Tibial artery (tissue), 4 donors: Measurements from ENCODE around the gene NISCH.

Source experiments
- DNase-seq, 2 donors: peaks; one replicate each; pipeline ENCODE4 v3.0.0-alpha.2; 2019
- H3K27ac ChIP-seq, 2 donors: fragments of 200-600 bp; sonication (generic) in 1 of 2; 1 replicate in 1 of 2; 2 replicates in 1 of 2; pipeline ENCODE4 v1.5.1; 2018 to 2019; ENCODE audit warnings: mild to moderate bottlenecking in 1 of 2
- H3K27me3 ChIP-seq, 2 donors: fragments of 200-600 bp; sonication (generic) in 1 of 2; one replicate each; pipeline versions ENCODE4 v1.5.1 to v1.6.0; 2016 to 2019
- H3K36me3 ChIP-seq, 3 donors: fragments of 200-600 bp; sonication (generic) in 2 of 3; one replicate each; pipeline ENCODE4 v1.5.1; 2016 to 2019; ENCODE audit warnings: mild to moderate bottlenecking in 2 of 3
- H3K4me1 ChIP-seq, 4 donors: fragments of 200-600 bp; sonication (generic) in 2 of 4; 1 replicate in 3 of 4; 2 replicates in 1 of 4; pipeline ENCODE4 v1.5.1; 2016 to 2019
- H3K4me3 ChIP-seq, 2 donors: fragments of 200-600 bp; sonication (generic) in 1 of 2; 1 replicate in 1 of 2; 2 replicates in 1 of 2; pipeline ENCODE4 v1.5.1; 2018 to 2019; ENCODE audit warnings: mild to moderate bottlenecking in 2 of 2
- H3K9me3 ChIP-seq, 3 donors: fragments of 200-600 bp; sonication (generic) in 1 of 3; one replicate each; pipeline ENCODE4 v1.5.1; 2016 to 2019
- intact Hi-C: fragments of 100-400 bp; cut with DNase I; formaldehyde crosslinking; loops from one replicate; pipeline ENCODE4 v1.15.0; 2023; ENCODE audit warnings: low total_unique reads
- TF ChIP-seq, protein P1 (sequence below), 2 experiments: fragments of 200-600 bp in 1 of 2; fragments of 450-650 bp in 1 of 2; IDR thresholded peaks; one replicate each; pipeline ENCODE4 v1.5.1; 2017 to 2019; ENCODE audit warnings: antibody characterized with exemption in 2 of 2, mild to moderate bottlenecking in 1 of 2, moderate library complexity in 1 of 2

The NISCH gene

DNA sequence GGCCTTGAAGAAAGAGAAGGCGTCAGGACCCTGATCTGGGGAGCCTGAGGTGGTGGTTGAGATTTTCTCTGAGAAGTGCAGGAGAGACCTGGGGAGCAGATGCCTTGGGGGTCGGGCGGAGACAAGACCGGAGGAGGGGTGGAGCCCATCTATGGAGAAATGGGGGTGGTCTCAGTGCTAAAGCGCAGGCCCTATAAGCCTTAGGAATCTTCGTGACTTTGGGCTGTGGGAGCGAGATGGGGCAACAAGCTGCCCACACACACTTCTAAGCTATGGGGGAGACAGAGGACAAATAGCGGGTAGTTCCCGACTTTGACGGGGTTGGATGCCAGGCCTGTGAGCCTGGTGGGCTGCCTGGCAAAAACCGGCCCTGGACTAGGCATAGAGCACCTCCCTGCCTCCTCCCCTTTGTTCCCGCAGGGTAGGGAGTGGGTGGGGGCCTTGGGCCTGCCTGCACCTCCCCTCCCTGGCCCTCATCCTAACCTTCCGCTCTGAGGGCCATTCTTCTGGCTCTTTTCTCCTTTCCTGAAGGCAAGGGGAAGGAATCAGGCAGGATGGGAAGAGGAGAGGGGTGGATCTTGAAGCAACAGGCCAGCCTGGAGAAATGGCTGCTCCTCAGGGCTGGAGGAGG lies 880 bp downstream of the NISCH start:
- intact Hi-C loops, result loop anchor here (10.0 kb wide), 1 partner anchor 229 kb away; the partner anchor contains the start of genes GNL3 and PBRM1
- DNase-seq, result peak; percentile 48 to 80
- Histone ChIP-seq H3K4me3 (peak overlapping the region; percentile 79 to 83), H3K27me3 (no peaks in the 10 kb centered on the region), H3K4me1 (peaks cover 0 to 31% (median 27%) of the 10 kb centered on the region in 4 donors), H3K27ac (peak overlapping the region; percentile 91 to 92), H3K9me3 (no peaks in the 10 kb centered on the region), H3K36me3 (peaks cover 14 to 40% (median 27%) of the 10 kb centered on the region in 3 donors)
- TF ChIP-seq, protein P1, sequence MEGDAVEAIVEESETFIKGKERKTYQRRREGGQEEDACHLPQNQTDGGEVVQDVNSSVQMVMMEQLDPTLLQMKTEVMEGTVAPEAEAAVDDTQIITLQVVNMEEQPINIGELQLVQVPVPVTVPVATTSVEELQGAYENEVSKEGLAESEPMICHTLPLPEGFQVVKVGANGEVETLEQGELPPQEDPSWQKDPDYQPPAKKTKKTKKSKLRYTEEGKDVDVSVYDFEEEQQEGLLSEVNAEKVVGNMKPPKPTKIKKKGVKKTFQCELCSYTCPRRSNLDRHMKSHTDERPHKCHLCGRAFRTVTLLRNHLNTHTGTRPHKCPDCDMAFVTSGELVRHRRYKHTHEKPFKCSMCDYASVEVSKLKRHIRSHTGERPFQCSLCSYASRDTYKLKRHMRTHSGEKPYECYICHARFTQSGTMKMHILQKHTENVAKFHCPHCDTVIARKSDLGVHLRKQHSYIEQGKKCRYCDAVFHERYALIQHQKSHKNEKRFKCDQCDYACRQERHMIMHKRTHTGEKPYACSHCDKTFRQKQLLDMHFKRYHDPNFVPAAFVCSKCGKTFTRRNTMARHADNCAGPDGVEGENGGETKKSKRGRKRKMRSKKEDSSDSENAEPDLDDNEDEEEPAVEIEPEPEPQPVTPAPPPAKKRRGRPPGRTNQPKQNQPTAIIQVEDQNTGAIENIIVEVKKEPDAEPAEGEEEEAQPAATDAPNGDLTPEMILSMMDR (IDR thresholded peaks at IDR 0.05), result no peak

DNA sequence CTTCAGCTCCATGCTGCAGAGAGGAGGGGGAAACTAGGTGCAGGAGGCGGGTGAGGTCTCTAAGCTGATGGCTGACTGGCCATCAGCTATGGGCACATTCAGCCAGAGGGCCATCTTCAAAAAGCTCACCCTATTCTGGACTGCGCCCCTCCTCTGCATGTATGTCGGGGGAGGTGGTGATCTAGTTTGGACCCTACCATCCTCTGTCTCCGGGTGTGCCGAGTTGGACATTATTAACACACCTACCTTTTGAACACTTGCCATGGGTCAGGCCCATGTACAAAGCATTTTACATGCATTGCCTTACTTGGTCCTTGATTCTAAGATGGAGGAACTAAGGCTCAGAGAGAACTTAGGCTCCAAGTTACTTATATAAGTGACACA lies 1.4 kb downstream of the NISCH start:
- H3K4me3 ChIP-seq, result peak overlapping the region; percentile 79 to 83
- intact Hi-C loops, result loop anchor here (10.0 kb wide), 1 partner anchor 228 kb away; the partner anchor contains the start of genes GNL3 and PBRM1

DNA sequence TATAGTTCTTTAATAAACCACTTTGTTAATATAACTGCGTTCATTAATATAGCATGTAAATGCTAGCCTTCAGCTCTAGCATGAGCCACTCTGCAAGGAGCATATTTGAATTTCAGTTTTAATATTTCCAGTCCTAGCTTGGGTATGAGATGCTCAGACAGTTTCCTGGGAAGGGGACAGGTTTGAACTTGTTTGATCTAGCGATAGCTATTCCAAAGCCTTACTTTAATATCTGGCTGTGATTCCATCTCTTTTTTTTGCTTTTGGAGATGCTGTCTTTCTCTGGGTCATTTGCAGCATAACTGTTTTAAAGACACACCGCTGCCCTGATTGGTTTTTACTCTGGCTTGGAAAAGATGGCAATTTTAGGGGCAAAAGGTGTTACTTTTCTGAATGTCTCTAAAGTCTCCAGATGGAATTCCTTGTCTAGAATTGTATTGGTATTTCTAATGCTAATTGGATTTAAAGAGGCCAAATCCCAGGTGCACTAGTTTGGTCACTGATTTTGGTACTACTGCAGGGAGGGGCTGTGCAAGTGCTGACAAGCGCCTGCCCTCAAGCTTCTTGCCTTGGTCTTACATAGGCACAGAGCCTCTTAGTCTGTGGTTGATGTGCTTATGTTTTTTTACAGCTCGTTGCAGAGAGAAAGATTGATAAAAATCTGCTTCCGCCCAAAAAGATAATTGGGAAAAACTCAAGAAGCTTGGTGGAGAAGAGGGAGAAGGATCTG lies 2.8 kb downstream of the NISCH start:
- peaks cover 21 to 57% (median 27%) of the 10 kb centered on the region in 3 donors for H3K36me3 ChIP-seq
- no peak overlapping the region for H3K27ac ChIP-seq
- peaks cover 0 to 28% (median 27%) of the 10 kb centered on the region in 4 donors for H3K4me1 ChIP-seq
- H3K9me3 ChIP-seq, result no peaks in the 10 kb centered on the region
- intact Hi-C loops, result loop anchor here (10.0 kb wide), 1 partner anchor 227 kb away; the partner anchor contains the start of genes GNL3 and PBRM1
- no peak overlapping the region for H3K4me3 ChIP-seq
- H3K27me3 ChIP-seq, result no peaks in the 10 kb centered on the region
- TF ChIP-seq, protein P1 (IDR thresholded peaks at IDR 0.05), result no peak
- DNase-seq, result no peak

More for the DNA sequence above, 1.4 kb downstream of the NISCH start:
- no peaks in the 10 kb centered on the region for H3K9me3 ChIP-seq
- no peaks in the 10 kb centered on the region for H3K27me3 ChIP-seq
- no peak for DNase-seq
- TF ChIP-seq, protein P1 (IDR thresholded peaks at IDR 0.05), result no peak
- H3K4me1 ChIP-seq, result peaks cover 0 to 31% (median 27%) of the 10 kb centered on the region in 4 donors
- H3K27ac ChIP-seq, result peak overlapping the region; percentile 91 to 92
- H3K36me3 ChIP-seq, result peaks cover 19 to 45% (median 27%) of the 10 kb centered on the region in 3 donors

DNA sequence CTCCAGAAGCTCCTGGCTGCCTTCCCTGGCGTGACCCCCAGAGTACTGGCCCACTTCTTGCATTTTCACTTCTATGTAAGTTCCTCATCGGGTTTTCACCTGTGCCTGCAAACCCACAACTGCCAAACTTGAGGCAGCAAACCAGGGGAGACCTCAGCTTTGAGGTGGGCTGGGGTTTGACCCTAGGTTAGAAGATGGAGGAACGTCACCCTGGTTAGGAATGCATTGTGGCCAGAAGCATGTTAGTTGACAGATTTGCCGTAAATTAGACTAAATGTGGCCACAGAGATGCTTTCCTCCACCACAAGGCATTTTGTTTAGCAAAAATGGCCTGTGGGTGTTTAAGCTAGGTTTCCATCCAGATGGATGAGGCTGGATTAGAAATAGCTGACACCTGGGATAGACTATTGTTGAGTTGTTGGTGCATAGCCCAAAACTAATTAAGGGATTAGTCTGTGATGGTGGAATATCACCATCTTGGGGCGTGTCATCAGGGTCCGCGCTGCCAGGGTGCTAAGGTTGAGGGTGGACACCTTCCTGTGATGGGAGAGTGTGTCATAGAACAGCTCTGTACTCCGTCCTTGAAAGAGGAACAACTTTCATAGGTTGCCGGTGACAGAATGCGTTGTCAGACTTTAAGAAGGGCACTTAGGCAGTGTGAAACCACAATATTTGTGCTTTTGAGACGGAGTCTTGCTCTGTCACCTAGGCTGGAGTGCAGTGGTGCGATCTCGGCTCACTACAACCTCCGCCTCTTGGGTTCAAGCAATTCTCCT lies 3.6 kb downstream of the NISCH start:
- Histone ChIP-seq H3K27ac (no peak overlapping the region), H3K9me3 (no peaks in the 10 kb centered on the region), H3K4me3 (no peak overlapping the region), H3K36me3 (peaks cover 22 to 62% (median 27%) of the 10 kb centered on the region in 3 donors), H3K27me3 (no peaks in the 10 kb centered on the region), H3K4me1 (peaks cover 0 to 26% (median 22%) of the 10 kb centered on the region in 4 donors)
- no peak for DNase-seq
- intact Hi-C loops, result loop anchor here (10.0 kb wide), 1 partner anchor 226 kb away; the partner anchor contains the start of genes GNL3 and PBRM1
- TF ChIP-seq, protein P1 (IDR thresholded peaks at IDR 0.05), result no peak

DNA sequence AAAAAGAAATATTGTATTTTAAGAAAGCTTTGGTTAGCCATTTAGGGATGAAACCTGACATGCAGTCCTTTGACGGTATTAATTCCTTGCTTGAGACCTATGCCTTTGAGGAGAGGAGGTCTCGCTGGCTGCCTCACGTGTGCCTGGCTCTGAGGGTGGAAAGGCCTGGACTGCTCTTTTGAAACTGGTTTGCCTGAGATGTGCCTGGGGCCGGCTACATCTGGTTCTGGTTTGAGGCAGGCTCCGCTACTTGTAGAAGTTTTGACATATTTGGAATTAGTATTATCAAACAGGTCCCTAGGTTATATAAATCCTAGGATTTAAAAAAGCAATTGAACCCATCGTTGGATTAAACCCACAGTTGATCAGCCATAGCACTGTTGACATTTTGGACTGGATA lies 6.5 kb downstream of the NISCH start:
- H3K4me3 ChIP-seq, result no peak overlapping the region
- H3K9me3 ChIP-seq, result no peaks in the 10 kb centered on the region
- H3K36me3 ChIP-seq, result peaks cover 24 to 83% (median 44%) of the 10 kb centered on the region in 3 donors
- peaks cover 0 to 7% (median 6%) of the 10 kb centered on the region in 4 donors for H3K4me1 ChIP-seq
- intact Hi-C loops, result no loop called here
- H3K27me3 ChIP-seq, result no peaks in the 10 kb centered on the region
- H3K27ac ChIP-seq, result no peak overlapping the region
- TF ChIP-seq, protein P1 (IDR thresholded peaks at IDR 0.05), result no peak
- no peak for DNase-seq
